BE2C (cell line): ENCODE measurements around the gene CERS4.

Source experiments
- DNase-seq: peaks from one replicate; pipeline ENCODE4 v3.0.0-alpha.2; 2020
- H3K27me3 ChIP-seq: fragments of 250-450 bp; sonication (Bioruptor Pico); 2 replicates; pipeline ENCODE4 v1.5.1; 2020; ENCODE audit warnings: mild to moderate bottlenecking
- H3K36me3 ChIP-seq: fragments of 250-450 bp; sonication (Bioruptor Pico); 2 replicates; pipeline ENCODE4 v1.5.1; 2020; ENCODE audit warnings: mild to moderate bottlenecking
- H3K4me1 ChIP-seq: fragments of 250-450 bp; sonication (Bioruptor Pico); 2 replicates; pipeline ENCODE4 v1.5.1; 2020
- H3K4me3 ChIP-seq: 2 replicates; pipeline ENCODE4 v1.5.1; 2011; ENCODE audit warnings: low read depth, low read length
- H3K9me3 ChIP-seq: fragments of 250-450 bp; sonication (Bioruptor Pico); 2 replicates; pipeline ENCODE4 v1.5.1; 2020
- TF ChIP-seq, protein P1 (sequence below): IDR thresholded peaks from 2 replicates; pipeline ENCODE4 v1.5.1; 2012; ENCODE audit warnings: mild to moderate bottlenecking, low read depth, low read length

CERS4 gene

DNA sequence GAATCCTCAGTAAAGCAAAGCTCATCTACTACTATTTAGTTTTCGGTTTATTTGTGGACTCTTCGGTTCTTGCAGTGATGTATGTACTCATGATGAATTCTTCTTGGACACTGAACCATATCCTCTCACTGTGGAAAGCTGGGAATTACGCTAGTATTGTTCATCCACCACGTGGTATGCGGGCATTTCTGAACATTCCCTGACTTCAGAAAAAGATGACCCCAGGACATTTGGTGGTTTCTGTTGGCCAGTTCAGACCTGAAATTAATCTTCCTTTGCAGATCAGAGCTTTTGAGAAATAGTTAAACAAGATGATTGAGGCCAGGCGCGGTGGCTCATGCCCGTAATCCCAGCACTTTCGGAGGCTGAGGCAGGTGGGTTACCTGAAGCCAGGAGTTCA, 34.5 kb upstream of the CERS4 start:
- no peak for DNase-seq
- Histone ChIP-seq H3K27me3 (peaks cover 3% of the 10 kb centered on the region; the same call in 1 of the 2 replicates), H3K9me3 (no peaks in the 10 kb centered on the region), H3K36me3 (no peaks in the 10 kb centered on the region), H3K4me3 (no peak overlapping the region), H3K4me1 (no peaks in the 10 kb centered on the region)
- TF ChIP-seq, protein P1, sequence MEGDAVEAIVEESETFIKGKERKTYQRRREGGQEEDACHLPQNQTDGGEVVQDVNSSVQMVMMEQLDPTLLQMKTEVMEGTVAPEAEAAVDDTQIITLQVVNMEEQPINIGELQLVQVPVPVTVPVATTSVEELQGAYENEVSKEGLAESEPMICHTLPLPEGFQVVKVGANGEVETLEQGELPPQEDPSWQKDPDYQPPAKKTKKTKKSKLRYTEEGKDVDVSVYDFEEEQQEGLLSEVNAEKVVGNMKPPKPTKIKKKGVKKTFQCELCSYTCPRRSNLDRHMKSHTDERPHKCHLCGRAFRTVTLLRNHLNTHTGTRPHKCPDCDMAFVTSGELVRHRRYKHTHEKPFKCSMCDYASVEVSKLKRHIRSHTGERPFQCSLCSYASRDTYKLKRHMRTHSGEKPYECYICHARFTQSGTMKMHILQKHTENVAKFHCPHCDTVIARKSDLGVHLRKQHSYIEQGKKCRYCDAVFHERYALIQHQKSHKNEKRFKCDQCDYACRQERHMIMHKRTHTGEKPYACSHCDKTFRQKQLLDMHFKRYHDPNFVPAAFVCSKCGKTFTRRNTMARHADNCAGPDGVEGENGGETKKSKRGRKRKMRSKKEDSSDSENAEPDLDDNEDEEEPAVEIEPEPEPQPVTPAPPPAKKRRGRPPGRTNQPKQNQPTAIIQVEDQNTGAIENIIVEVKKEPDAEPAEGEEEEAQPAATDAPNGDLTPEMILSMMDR: no peak

DNA sequence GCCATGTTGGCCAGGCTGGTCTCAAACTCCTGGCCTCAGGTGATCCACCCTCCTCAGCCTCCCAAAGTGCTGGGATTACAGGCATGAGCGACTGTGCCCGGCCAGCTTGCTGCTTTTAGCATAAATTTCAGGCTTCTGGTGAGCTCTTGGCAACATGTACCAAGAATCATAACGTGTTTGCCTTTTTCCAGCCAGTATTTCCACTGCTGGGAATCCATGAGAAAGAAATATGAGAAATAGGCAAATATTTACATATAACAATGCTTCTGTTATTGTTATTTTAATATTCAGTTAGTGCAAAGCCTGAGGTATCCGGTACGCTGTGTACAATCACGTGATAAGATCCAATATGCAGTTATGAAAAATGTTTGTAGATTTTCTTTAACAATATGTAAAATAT, 29.2 kb upstream of the CERS4 start:
- H3K27me3 ChIP-seq: no peaks in the 10 kb centered on the region; the same call in 1 of the 2 replicates
- TF ChIP-seq, protein P1: no peak
- no peak overlapping the region for H3K4me3 ChIP-seq

DNA sequence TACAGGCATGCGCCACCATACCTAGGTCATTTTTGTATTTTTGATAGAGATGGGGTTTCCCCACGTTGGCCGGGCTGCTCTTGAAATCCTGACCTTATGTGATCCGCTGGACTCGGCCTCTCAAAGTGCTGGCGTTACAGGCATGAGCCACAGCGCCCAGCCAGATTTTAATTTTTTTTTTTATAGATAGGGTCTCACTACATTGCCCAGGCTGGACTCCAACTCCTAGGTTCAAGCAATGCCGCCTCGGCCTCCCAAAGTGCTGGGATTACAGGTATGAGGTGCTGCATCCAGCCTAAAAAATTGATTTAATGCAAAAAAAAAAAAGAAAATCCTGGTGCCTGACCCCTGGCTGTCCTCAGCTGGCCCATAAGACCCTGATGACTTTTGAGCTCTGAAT, 24.9 kb upstream of the CERS4 start:
- H3K4me1 ChIP-seq: no peaks in the 10 kb centered on the region
- no peaks in the 10 kb centered on the region for H3K36me3 ChIP-seq
- H3K9me3 ChIP-seq: no peaks in the 10 kb centered on the region
- TF ChIP-seq, protein P1: no peak
- no peak for DNase-seq
- no peaks in the 10 kb centered on the region; the same call in none of the 2 replicates for H3K27me3 ChIP-seq
- H3K4me3 ChIP-seq: no peak overlapping the region

More for the DNA sequence above, 29.2 kb upstream of the CERS4 start:
- H3K9me3 ChIP-seq: no peaks in the 10 kb centered on the region
- H3K36me3 ChIP-seq: no peaks in the 10 kb centered on the region
- no peaks in the 10 kb centered on the region for H3K4me1 ChIP-seq
- no peak for DNase-seq

DNA sequence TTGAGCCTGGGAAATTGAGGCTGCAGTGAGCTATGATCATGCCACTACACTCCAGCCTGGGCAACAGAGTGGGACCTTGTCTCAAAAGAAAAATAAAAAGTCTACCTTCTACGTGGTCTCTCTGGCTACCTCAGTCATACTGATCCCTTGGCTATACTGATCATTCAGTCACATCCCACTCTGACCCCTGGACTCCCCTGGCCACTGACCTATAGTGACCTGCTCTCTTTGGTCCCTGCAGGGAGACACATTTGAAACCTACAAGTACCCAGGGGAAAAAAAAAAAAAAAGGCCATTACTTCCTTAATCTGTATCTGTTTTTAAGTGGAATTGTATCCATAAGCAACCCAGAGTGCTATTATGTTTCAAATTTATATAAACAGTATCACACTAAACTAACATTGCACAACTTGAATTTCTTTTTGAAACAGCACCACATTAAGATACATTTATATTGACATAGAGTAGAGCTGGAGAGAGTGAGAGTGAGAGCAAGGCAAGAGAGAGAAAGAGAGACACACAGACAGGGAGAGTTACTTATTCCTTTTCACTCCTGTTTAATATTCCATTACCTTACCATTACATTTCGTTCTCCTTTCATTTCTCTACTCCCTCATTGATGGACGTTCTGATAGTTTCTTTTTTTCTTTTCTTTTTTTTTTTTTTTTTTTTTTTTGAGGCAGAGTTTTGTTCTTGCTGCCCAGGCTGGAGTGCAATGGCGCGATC, 23.7 kb upstream of the CERS4 start:
- no peak for DNase-seq

DNA sequence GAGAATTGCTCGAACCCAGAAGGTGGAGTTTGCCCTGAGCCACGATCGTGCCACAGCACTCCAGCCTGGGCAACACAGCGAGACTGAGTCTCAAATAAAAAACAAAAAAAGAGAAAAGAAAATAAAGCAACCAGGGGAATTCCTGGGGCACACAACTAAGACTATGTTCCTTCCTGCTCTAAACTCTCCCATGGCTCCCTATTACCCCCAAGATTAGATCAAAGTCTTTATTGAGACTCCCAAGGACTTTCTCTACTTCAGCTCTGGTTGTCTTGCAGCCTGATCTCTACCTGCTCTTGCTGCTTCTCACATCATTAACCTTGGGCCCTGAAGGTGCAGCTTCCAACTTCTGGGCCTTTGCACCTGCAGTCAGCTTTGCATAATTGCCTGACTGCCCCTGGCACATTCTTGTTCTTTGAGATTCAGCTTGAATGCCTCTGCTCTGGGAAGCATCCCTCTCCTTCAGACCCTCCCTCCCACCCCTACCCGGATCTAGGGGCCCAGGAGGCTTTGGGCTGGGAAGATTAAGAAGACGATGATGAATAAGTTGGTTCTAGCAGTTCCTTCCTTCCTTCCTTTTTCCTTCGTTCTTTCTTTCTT, 16.8 kb upstream of the CERS4 start:
- Histone ChIP-seq H3K36me3 (no peaks in the 10 kb centered on the region), H3K4me1 (no peaks in the 10 kb centered on the region), H3K4me3 (no peak overlapping the region), H3K27me3 (no peaks in the 10 kb centered on the region; the same call in 1 of the 2 replicates), H3K9me3 (no peaks in the 10 kb centered on the region)
- TF ChIP-seq, protein P1: no peak
- no peak for DNase-seq

More for the DNA sequence above, 23.7 kb upstream of the CERS4 start:
- TF ChIP-seq, protein P1: no peak
- H3K4me1 ChIP-seq: no peaks in the 10 kb centered on the region
- H3K9me3 ChIP-seq: no peaks in the 10 kb centered on the region
- no peaks in the 10 kb centered on the region; the same call in 1 of the 2 replicates for H3K27me3 ChIP-seq
- no peak overlapping the region for H3K4me3 ChIP-seq
- no peaks in the 10 kb centered on the region for H3K36me3 ChIP-seq
